Dermis microvascular lymphatic vessel endothelial cell (primary cell): ENCODE results near the gene GAD2. TPM values are rescaled to one million over a fixed set of nuclear protein-coding genes. Genes with fewer than 3 reads are reported as not detected.

Source experiments
- DNase-seq, 2 donors: peaks; one replicate each; pipeline versions ENCODE4 v3.0.0 to v3.0.0-alpha.2; 2010; ENCODE audit warnings: low read depth in 2 of 2
- total RNA-seq: library from RNA; depleted of rRNA; stranded (reverse); fragments of >200 nt; gene quantifications from 2 replicates; pipeline ENCODE4 v1.2.1, GENCODE V29; 2014

Gene GAD2
- total RNA-seq: not detected in 2 replicates

DNA sequence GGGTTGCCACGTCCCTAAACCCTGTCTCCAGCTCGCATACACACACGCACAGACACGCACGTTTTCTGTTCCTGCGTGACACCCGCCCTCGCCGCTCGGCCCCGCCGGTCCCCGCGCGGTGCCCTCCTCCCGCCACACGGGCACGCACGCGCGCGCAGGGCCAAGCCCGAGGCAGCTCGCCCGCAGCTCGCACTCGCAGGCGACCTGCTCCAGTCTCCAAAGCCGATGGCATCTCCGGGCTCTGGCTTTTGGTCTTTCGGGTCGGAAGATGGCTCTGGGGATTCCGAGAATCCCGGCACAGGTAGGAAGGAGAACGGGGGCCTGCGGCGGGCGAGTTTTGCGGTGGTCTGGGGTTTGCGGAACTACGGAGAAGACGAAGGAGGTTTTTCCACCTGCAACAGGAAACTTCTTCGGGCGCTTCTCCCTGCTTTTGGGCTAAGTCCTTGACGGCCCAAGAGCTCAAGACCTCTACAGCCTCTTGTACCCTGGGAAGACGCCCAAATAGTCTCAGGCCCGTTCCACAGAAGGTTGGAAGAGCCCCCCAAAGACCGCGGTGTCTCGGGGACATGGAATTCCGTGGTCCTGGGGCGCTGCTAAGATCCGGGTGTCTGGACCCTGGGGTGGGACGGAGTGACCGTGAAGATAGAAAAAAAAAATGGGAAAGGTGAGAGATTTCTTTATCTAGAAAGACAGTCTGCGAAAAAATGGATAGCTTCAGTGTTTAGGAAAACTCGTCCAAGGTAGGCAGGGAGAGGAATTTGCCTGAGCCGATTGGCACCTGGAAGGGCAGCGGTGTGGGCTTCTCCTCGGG, at the start of gene GAD2:
GAD2 (plus strand) TSS at position 190 of the 811 bp plus-strand sequence; CDS start at position 226, 36 bp downstream.
- DNase-seq: no peak

DNA sequence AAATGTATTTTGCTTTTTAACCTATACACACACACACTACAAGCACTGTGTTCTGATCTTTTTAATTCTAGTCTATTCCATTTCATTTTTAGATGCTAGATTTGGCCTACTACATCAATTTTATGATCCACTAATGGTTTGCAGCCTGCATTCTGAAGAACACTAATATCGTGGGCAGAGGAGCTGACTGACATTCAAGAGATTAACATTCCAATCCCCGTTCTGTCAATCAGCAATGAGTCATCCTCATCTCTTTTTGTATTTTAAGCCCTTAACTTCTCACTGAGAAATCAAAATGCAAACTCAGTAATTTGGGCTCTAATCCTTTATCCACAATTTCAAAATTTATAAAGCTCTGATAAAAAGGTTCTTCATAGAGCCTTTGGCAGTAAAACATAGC, 47.1 kb upstream of the GAD2 start:
- no peak for DNase-seq

DNA sequence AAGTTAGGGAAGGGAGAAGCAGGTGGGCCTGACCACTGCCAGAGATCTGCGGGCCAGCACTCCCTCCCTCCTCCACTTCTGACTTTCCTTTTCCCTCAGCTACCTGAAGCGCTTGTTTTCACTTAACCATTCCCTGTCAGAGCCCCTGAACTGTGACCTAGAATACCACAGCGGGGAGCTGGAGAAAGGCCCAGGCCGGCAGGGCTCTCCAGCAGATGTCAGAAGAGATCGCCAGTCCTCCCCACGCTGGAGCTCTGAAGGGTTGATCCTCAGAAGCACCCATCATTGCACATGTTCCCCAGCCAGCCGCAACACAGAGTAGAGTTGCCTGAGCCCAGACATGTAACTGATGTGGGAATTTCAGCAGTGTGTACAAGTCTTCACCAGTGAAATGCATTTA, 44.4 kb upstream of the GAD2 start:
- no peak for DNase-seq

DNA sequence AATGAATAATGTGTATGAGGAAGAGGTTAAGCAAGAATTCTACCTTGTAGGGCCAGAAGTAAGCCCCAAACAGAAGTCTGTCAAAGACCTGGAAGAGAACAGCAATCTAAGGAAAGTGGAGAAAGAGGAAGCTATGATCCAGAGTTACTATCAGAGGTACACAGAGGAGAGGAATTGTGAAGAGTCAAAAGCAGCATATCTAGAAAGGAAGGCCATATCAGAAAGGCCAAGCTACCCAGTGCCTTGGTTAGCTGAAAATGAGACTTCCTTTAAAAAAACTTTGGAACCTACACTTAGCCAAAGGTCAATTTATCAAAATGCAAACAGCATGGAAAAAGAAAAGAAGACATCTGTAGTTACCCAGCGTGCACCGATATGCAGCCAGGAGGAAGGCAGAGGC, 42.7 kb upstream of the GAD2 start:
- DNase-seq: no peak

DNA sequence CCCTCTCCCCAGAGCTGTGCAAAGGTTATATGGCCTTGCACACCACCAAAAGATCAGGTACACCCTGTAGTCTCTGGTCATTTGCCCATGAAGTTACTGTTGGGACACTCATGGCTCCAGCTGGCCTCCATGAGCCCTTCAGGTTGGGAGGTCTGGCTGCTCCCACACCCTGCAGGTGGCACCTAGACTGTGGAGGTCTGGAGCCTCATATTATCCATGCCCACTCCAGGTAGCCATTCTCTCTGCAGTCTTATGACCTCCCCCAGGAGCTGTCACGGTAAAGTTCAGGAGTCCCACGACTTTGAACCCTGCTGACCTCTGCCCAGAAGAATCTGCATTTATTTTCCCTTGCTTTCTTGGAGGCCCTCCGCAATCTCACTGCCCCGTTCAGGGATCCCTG, 39.2 kb upstream of the GAD2 start:
- DNase-seq: no peak

DNA sequence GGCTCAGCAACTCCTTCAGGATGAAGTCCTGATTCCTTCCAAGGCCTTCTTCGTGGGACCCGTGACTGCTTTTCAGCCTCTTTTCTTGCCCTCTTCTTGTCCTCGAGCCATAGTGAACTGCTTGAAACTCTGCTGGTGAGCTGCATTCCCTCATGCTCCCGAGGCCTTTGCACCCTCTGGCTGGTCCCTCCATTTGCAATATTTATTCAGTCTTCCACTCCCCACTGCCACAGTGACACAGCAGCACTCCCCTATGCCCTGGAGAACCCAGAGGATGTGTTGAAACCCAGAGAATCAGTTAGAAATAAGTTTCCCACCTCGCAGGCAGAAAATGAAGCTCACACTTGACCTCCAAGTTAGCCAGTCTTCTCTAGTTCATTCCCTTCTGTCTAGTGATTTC, 22.3 kb upstream of the GAD2 start:
- no peak for DNase-seq

DNA sequence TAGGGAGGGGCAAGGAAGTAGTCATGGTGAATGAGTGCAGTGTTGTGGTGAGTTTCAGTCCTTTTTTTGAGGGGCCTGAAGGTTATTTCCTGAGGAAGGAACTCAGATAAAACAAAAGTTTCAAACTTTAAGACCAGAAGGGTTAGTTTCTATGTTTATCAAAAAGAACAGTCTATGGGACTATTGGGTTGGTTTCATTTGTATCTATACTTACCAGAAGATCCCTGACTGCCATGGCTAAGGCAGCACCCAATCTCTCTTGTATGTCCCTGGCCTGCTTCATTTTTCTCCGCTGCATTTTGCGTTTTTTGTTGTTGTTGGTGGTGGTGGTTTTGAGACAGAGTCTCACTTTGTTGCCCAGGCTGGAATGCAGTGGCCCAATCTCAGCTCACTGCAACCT, 19.3 kb upstream of the GAD2 start:
- no peak for DNase-seq

DNA sequence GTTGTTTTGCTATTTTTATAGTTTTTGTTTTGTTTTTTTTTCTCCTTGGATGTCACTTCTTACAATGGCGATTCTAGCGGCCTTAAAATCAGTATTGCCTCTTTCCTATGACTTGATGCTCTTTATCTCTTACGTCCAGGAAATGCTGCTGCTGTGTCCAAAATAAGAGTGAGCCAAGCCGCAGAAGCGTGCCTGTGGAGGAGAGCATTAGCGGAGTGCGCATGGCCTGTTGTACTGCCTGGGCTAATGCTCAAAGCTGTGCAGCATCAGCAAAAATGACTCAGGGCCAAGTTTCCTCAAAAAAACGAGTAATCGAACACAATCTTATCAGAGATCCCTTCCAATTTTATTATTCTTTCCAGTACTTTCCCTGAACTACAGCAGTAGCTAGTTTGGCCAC, 18.5 kb upstream of the GAD2 start:
- DNase-seq: no peak

DNA sequence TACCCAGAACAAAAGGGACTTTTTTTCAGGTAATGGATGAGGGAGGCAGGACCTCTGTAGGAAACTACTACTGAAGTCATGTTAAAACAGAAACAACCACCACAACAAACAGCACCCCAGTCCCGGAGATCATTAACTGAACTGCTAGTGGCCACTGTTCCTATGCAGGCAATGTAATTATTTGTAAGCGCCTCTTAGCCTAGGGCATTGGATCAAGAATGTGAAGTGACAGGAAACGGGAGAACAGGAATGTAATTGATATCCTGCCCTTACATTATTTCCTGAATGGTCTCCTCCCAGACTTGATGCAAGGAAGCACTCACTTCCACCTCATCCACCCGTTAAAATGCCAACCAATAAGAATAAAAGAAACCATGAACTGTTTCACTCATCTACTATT, 16.7 kb upstream of the GAD2 start:
- DNase-seq: no peak

DNA sequence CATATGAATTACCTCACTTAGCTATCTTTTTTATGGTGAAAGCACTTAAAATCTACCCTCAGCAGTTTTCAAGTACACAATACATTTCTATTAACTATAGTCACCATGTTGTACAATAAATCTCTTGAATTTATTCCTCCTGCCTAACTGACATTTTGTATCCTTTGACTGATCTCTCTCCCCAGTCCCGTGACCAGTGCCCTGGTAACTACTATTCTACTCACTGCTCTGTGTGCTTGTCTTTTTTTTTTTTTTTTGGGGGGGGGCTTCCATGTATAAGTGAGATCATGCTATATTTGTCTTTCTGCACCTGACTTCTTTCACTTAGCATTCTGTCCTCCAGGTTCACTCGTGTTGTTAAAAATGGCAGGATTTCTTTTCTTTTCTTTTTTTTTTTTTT, 11.4 kb upstream of the GAD2 start:
- DNase-seq: no peak

DNA sequence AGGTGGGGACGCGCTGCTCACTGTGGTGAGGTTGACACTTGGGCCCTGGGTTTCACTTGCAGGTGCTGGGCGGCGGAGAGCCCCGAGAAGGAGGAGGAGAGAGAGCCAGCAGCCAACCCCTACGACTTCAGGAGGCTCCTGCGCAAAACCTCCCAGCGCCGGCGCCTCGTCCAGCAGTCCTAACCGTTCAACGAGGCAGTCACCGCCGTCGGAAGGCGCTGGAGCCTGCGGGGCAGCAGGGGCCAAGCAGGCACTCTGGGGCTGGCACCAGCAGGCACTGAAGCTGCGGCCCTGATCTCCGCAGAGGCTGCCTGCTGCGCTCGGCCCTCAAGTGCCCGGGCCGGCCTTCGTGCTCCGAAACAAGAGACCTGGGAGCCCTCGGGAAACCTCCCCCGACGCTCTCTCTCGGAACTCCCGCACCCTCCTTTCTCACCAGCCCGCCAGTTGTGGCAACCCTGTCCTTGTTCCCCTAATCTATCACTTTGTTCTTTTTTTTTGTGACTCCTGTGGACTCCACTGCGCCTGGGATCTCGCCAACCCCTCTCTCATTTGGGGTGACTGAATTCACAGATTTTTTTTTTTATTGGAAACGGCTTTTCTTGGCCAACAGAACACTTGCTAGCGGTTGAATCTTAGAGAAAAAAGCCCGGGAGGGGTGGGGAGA, 4.7 kb upstream of the GAD2 start:
- DNase-seq: no peak

DNA sequence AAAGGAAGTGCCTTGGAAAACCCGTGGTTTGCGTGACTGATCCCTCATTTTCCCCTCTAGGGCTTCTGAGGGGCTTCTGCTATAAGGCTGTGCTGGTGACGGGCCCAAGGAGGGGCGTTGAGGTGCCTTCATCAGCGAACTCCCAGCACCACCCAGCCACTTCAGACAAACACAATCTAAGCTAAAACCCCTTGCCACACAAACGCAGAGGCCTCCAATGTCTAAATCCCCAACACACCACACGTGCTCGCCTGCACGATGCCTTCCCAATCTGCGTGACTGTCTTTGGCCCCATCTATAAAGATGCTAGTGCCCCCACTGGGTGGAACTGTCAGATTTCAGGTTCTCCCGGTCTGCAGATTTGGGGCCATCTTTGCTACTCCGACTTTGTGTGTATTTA, 4.1 kb upstream of the GAD2 start:
- DNase-seq: no peak

DNA sequence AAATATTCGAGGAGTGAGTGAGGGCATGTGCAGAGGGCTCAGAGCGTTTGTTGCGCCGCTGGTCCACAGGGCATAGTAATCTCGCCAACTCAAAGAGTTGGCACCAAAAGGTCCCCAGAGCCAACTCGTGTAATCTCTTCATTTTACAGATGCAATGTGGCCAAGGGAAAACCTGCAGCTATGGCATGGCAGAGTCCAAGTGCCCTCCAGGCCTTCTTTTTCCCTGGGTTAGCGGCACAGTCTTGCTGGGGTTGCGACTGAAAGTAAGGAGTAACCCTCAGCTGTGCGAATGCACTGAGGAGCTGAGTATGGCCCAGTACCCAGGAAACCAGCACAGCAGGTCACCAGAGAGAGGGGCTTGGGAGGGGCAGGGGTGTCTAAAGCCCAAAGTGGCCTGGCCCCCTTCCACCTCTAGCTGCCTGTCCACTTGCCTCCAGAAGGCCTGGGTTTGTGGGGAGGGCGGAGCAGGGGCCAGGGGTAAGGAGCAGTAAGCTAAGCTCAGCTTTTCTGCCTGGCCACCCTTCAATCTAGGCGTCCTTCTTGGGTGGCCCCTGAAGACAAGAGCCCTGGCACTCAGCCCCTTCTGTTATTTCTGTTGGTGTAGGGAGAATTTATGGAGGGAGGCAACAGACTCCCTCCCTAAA, 3.3 kb upstream of the GAD2 start:
- no peak for DNase-seq

DNA sequence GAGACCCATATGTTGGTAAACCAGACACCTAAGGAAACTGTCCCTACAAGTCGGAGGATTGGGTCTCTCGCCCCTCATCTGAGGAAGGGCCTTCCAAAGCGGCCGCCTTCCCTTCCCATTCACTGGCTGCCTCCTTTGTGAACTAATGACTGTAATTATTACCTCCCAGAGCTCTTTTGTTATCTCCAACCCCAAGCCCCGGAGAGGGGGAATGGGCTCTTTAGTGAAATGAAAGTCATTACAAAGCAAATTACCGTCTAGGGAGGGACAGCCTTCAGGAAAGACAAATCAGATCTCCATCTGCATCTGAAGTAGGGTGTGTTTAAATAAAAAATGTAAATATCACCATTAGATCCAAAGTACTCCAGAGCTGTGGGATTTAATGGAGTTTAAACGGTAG, 2.6 kb upstream of the GAD2 start:
- DNase-seq: no peak

DNA sequence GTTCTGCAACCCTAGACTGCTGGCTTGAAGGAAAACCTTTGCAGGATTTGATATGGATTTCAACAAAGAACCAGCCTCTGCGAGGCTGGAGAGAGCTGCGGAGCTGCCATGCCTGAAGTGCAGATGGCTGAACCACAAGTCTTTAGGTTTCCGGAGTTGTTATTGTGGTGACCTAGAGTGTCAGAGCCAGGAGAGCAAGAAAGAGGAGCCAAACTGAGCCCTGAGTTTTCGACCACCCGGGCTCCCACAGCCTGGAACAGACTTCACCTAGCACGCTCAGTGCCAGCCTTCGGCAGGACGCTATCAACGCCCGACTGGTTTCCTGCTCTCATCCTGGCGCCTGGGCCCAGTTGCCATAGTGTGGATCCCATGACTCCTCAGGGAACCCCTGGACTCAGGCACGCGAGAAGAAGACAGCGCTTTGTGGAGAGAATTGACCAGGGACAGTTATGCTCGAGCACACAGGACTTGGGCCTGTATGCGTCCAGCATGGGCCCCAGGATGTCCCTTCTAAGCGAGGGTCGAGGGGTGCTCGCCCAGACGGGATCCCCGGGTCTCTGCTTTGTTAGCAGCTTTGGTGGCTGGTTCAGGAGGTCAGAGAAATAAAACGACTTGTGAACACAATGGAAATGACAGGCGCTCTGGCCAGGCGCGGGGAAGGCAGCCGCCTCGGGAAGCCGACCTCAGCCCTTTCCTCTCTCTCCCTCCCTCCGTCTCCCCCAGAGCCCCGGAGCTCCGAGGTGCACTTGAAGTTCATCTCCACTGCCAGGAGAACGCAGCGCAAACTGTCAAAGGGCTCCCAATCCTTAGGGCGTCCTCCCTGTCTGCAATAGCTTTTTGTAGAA, 1.8 kb upstream of the GAD2 start:
- no peak for DNase-seq

DNA sequence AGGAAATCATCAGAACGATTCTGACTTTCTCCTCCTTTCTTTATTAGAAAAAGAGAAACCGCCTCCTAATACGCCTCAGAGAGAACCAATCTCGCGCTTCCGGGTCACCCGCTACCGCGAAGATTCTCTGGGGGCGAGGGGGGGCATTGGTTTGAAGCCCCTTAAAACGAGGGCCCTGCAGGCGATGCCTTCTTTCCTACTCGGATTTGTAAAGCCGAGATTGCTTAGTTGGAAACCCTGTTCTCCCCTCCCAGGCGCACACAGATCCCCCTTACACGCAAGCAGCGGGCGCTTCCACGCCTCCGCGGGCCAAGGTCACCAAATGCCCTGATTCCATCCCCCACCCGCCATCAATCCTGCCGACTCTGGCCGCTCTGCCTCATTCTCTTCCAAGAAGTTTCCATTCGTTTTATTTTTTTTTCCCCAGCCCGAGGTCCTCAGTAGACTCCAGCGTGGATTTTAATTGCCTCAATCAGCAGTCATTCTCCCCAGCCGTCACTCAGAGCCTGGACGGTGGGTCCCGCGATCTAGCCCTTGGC, 1.1 kb upstream of the GAD2 start:
- DNase-seq: no peak

DNA sequence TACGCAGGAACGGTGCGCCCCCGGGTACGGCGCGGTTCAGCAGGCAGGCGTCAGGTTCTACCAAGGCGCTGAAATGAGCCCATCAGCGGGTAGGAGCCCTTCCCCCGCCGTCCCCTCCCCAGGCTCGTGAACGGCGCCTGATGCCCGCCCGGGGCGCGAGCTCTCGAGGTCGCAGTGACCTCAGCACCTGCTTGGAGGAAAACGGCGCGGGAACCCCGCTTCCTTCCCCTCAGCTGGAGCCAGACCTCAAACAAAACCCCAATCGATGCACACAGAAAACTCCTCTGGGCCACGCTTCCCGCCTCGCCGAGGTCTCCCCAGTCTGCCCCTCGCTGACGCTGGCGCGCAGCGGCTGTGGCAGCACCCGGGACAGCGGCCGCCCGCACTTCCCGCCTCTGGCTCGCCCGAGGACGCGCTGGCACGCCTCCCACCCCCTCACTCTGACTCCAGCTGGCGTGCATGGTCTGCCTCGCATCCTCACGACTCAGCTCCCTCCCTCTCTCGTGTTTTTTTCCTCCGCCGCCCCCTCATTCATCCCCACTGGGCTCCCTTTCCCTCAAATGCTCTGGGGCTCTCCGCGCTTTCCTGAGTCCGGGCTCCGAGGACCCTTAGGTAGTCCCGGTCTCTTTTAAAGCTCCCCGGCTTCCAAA, 514 bp upstream of the GAD2 start:
- DNase-seq: peak in 1 of 2 donors; percentile 2

DNA sequence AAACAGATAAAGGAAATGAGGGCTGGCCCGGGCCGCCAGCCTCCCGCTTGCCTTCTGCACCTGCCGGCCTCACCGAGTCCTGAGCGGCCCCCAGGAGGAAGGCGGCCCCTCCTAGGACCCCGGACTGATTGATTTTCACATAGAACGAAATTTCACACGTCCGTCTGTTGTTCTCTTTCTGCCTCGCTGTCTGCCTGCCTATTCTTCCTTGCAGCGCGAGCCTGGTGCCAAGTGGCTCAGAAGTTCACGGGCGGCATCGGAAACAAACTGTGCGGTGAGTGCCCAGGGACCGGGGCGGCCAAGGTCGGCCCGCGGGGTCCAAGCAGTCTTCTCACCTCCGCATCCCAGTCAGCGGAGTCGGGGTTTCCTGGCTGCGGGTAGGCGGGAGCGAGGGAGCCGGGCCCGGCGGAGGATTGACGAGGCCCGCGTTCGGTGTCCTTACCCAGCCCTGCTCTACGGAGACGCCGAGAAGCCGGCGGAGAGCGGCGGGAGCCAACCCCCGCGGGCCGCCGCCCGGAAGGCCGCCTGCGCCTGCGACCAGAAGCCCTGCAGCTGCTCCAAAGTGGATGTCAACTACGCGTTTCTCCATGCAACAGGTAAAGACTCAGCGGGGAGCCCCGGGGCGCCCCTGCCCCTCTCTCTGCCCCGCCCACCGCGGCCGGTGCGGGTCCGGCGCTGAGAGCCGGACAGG, 967 bp downstream of the GAD2 start:
- DNase-seq: no peak

DNA sequence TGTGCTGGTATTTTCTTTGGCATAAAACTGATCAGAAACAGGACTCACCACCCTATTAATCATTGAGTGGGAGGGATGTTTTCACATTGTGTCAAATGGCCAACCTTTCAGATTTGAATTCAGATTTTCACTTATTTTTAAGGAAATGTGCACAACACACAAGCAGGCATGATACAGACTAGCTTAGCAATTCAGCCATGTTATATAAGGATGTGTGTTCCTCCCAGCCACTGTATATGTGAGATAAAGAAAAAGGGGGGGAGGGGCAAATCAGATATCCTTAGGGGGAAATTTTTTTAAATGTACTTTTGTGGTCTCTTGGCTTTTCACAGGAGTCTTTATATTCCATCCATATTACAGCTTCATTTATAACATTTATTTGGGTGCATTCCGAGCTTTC, 3.1 kb downstream of the GAD2 start:
- no peak for DNase-seq

DNA sequence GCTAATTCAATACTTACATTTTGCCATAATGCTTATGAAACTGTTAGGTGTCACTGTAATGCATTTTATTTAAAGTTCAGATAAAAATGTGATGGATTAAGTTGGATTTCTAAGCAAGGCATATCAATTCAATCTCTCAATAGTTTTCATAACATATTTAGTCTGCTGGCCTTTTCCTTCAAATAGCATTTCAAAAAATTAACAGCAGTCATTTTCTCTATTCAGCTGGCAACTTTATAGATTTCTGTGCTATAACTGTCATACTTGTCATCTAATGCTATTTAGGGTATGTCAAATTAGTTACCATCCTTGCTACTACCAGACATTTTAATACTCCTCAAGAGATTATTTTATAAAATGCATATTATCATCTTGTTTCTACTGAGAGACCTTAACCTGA, 4.3 kb downstream of the GAD2 start:
- DNase-seq: no peak
